Measurements from ENCODE around the gene FUT1. TPM values are rescaled to one million over a fixed set of nuclear protein-coding genes. Genes with fewer than 3 reads are reported as not detected.

FUT1 gene
- total and polyA plus RNA-seq, 2 donors (not counting 1 experiment from before 2014, with no cell fraction given) = not detected

DNA sequence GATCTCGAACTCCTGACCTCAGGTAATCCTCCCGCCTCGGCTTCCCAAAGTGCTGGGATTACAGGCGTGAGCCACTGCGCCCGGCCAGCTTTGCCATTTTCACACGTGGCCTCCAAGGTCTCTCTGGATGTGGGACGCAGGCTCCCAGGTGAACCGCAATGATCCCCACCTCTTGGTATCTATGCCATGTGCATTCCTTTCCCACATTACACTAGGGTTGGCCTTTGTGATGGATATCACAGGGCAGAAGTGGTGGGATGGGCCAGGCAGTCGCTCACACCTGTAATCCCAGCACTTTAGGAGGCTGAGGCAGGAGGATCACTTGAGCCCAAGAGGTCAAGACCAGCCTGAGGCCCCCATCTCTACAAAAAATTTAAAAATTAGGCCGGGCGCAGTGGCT, 25.3 kb upstream of the FUT1 start:
- Histone ChIP-seq H2AFZ (ENCODE audit: insufficient read depth, low read depth, low read length, poor library complexity, severe bottlenecking) (no peak overlapping the region), H3K79me2 (ENCODE audit: control insufficient read depth, insufficient read depth, low read length) (no peaks in the 10 kb centered on the region), H3K9ac (ENCODE audit: low read length) (no peak overlapping the region), H3K4me1 (ENCODE audit: control insufficient read depth in 2 of 2, insufficient read depth in 2 of 2, low read length in 2 of 2) (peaks cover 3 to 12% of the 10 kb centered on the region in 2 donors), H3K36me3 (replicated peaks in 1 of 2; ENCODE audit: control extremely low read depth in 1 of 2, control insufficient read depth in 1 of 2, extremely low read depth in 1 of 2, insufficient read depth in 2 of 2, low read length in 1 of 2) (no peaks in the 10 kb centered on the region), H4K20me1 (ENCODE audit: control insufficient read depth, insufficient read depth, low read length, poor library complexity, severe bottlenecking) (no peaks in the 10 kb centered on the region), H3K27me3 (replicated peaks in 1 of 4; ENCODE audit: control extremely low read depth in 1 of 4, control insufficient read depth in 3 of 4, insufficient read depth in 4 of 4, low read length in 3 of 4) (no peaks in the 10 kb centered on the region), H3K27ac (ENCODE audit: low read length in 2 of 2) (no peak overlapping the region), H3K9me3 (ENCODE audit: control extremely low read depth in 1 of 3, control insufficient read depth in 2 of 3, insufficient read depth in 1 of 3, low read length in 2 of 3) (peaks cover 0 to 3% (median 0%) of the 10 kb centered on the region in 3 donors), H3K4me2 (replicated peaks; ENCODE audit: low read depth, low read length, poor library complexity, severe bottlenecking) (no peak overlapping the region), H3K4me3 (ENCODE audit: control extremely low read depth in 1 of 5, extremely low read depth in 1 of 5, insufficient read depth in 1 of 5, low read depth in 2 of 5, low read length in 4 of 5) (no peak overlapping the region)
- DNase-seq (no peak), ATAC-seq (ENCODE audit: low read depth) (no peak)
- no peaks in the 10 kb centered on the region for H3K9me3 Mint-ChIP-seq (ENCODE audit: insufficient read depth)
- CTCF ChIA-PET = interaction anchor here (1.3 kb wide), 1 partner anchor 64 kb away, joined by 4 read pairs; no protein-coding TSS in a partner anchor
- peaks cover 19% of the 10 kb centered on the region for H3K4me1 Mint-ChIP-seq
- peaks cover under 1% of the 10 kb centered on the region for H3K27me3 Mint-ChIP-seq
- POLR2A ChIA-PET = no interaction called here
- WGBS (ENCODE audit: insufficient coverage) = 97% methylated on average over 8 of the region's 12 CpGs
- TF ChIP-seq, protein P1, sequence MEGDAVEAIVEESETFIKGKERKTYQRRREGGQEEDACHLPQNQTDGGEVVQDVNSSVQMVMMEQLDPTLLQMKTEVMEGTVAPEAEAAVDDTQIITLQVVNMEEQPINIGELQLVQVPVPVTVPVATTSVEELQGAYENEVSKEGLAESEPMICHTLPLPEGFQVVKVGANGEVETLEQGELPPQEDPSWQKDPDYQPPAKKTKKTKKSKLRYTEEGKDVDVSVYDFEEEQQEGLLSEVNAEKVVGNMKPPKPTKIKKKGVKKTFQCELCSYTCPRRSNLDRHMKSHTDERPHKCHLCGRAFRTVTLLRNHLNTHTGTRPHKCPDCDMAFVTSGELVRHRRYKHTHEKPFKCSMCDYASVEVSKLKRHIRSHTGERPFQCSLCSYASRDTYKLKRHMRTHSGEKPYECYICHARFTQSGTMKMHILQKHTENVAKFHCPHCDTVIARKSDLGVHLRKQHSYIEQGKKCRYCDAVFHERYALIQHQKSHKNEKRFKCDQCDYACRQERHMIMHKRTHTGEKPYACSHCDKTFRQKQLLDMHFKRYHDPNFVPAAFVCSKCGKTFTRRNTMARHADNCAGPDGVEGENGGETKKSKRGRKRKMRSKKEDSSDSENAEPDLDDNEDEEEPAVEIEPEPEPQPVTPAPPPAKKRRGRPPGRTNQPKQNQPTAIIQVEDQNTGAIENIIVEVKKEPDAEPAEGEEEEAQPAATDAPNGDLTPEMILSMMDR (IDR thresholded peaks at IDR 0.05) = no peak
- no peak for TF ChIP-seq EZH2 (IDR thresholded peaks at IDR 0.05; ENCODE audit: borderline replicate concordance, insufficient read depth, low read depth, low read length, poor library complexity, severe bottlenecking)
- intact Hi-C loops (cut with micrococcal nuclease) = no loop called here
- H3K27ac Mint-ChIP-seq = no peak overlapping the region
- H3K4me3 Mint-ChIP-seq = no peak overlapping the region

DNA sequence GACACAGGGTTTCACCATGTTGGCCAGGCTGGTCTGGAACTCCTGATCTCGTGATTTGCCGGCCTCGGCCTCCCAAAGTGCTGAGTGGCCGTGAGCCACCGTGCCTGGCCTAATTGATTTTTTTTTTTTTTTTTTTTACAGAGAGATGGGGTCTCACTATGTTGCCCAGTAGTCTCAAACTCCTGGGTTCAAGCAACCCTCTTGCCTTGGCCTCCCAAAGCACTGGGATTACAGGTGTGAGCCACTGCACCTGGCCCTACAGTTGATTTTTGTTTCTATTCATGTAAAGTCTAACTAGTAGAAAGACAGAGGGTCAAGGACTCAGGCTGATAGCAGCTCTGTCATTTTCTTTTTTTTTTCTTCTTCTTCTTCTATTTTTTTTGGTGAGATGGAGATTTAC, 24.7 kb upstream of the FUT1 start:
- Mint-ChIP-seq H3K4me3 (no peak overlapping the region), H3K27me3 (peaks cover 4% of the 10 kb centered on the region), H3K9me3 (ENCODE audit: insufficient read depth) (no peaks in the 10 kb centered on the region), H3K4me1 (peaks cover 15% of the 10 kb centered on the region), H3K27ac (no peak overlapping the region)
- DNase-seq (no peak), ATAC-seq (ENCODE audit: low read depth) (no peak)
- H3K4me1 ChIP-seq (ENCODE audit: control insufficient read depth in 2 of 2, insufficient read depth in 2 of 2, low read length in 2 of 2) = peaks cover 0 to 6% of the 10 kb centered on the region in 2 donors
- H3K4me2 ChIP-seq (replicated peaks; ENCODE audit: low read depth, low read length, poor library complexity, severe bottlenecking) = no peak overlapping the region
- H3K27ac ChIP-seq (ENCODE audit: low read length in 2 of 2) = no peak overlapping the region
- WGBS (ENCODE audit: insufficient coverage) = 98% methylated on average over 5 of the region's 5 CpGs
- peaks cover 0 to 3% (median 0%) of the 10 kb centered on the region in 3 donors for H3K9me3 ChIP-seq (ENCODE audit: control extremely low read depth in 1 of 3, control insufficient read depth in 2 of 3, insufficient read depth in 1 of 3, low read length in 2 of 3)
- H3K9ac ChIP-seq (ENCODE audit: low read length) = no peak overlapping the region
- TF ChIP-seq, protein P1 (IDR thresholded peaks at IDR 0.05) = no peak
- no peak for TF ChIP-seq EZH2 (IDR thresholded peaks at IDR 0.05; ENCODE audit: borderline replicate concordance, insufficient read depth, low read depth, low read length, poor library complexity, severe bottlenecking)
- intact Hi-C loops (cut with micrococcal nuclease) = no loop called here
- CTCF ChIA-PET = interaction anchor here (0.7 kb wide), 1 partner anchor 59 kb away, joined by 3 read pairs; no protein-coding TSS in a partner anchor
- POLR2A ChIA-PET = no interaction called here
- H3K27me3 ChIP-seq (replicated peaks in 1 of 4; ENCODE audit: control extremely low read depth in 1 of 4, control insufficient read depth in 3 of 4, insufficient read depth in 4 of 4, low read length in 3 of 4) = peaks cover 0 to 2% (median 0%) of the 10 kb centered on the region in 4 experiments
- H4K20me1 ChIP-seq (ENCODE audit: control insufficient read depth, insufficient read depth, low read length, poor library complexity, severe bottlenecking) = no peaks in the 10 kb centered on the region
- H2AFZ ChIP-seq (ENCODE audit: insufficient read depth, low read depth, low read length, poor library complexity, severe bottlenecking) = no peak overlapping the region
- H3K79me2 ChIP-seq (ENCODE audit: control insufficient read depth, insufficient read depth, low read length) = no peaks in the 10 kb centered on the region
- no peaks in the 10 kb centered on the region for H3K36me3 ChIP-seq (replicated peaks in 1 of 2; ENCODE audit: control extremely low read depth in 1 of 2, control insufficient read depth in 1 of 2, extremely low read depth in 1 of 2, insufficient read depth in 2 of 2, low read length in 1 of 2)
- no peak overlapping the region for H3K4me3 ChIP-seq (ENCODE audit: control extremely low read depth in 1 of 5, extremely low read depth in 1 of 5, insufficient read depth in 1 of 5, low read depth in 2 of 5, low read length in 4 of 5)
